Stimulated activated CD8-positive, alpha-beta memory T cell treated with anti-CD3 and anti-CD28 coated beads, Interleukin-15, amount 100 ng/mL, for 24 hours (primary cell): ENCODE data around the gene KLHL26.
"Not testable (repeated sequence)": the region's sequence is repeated elsewhere in the genome, so short reads cannot be mapped to it uniquely, and the experiment has no call there.

Experiments used
- DNase-seq: peaks from one replicate; pipeline ENCODE4 v3.0.0-alpha.2; 2020; ENCODE audit warnings: low read depth

The KLHL26 gene

DNA sequence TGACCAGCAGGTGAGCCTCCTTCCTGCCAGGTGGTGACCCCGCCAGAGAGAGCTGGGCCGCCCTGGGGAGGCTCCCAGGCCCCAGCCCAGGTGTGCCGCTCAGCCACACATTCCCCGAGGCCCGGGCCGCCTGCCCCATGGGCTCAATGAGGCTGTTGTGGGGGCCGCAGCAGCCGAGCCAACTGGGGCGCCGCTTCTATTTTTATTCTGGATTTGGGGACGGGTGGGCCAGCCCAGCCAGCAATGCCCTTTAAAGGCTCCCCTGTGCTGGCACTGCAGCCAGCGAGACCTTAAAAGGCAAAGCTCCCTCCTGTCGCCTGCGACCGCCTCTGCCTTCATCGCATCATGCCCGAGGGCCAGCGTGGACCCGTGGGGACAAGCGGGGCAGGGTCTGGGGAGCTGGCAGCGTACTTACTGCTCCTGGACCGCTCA lies 29.0 kb downstream of the KLHL26 start:
- no peak for DNase-seq

DNA sequence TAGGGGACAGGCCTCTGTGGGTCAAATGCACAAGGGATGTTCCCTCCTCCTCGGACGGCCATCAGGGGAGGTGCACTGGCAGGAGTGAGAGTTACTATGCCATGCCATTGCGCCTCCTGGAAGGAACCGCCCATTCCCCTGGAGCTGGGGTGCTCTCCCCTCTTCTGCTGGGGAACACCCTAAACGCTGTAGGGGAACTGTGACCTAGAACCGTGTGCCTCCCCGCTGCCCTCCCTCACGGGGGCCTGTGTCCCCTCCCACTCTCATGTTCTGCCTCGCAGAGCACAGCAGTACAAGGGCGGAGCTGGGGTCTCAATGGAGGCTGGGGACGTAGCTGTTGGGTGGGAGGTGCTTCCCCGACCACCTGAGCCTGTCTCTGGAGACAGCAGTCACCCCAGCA lies 29.5 kb downstream of the KLHL26 start:
- no peak for DNase-seq

DNA sequence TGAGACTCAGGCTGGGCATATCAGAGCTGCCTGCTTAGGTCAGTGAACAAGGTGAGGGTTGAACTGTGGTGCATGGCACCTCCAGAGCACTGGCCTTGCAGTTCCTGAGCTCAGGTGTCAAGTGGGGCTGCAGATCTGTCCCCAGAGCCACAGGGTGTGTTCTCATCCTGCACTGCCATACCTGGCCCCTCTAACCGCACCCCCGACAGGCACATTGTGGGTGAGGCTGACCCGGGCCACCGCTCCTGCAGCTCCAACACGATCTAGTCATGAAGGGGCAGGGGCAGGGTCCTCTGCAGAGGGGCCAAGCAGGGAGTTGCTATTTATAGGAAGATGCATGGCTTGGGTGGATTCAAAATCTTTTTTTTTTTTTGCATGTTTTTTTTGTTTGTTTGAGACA lies 30.0 kb downstream of the KLHL26 start:
- DNase-seq, result no peak

DNA sequence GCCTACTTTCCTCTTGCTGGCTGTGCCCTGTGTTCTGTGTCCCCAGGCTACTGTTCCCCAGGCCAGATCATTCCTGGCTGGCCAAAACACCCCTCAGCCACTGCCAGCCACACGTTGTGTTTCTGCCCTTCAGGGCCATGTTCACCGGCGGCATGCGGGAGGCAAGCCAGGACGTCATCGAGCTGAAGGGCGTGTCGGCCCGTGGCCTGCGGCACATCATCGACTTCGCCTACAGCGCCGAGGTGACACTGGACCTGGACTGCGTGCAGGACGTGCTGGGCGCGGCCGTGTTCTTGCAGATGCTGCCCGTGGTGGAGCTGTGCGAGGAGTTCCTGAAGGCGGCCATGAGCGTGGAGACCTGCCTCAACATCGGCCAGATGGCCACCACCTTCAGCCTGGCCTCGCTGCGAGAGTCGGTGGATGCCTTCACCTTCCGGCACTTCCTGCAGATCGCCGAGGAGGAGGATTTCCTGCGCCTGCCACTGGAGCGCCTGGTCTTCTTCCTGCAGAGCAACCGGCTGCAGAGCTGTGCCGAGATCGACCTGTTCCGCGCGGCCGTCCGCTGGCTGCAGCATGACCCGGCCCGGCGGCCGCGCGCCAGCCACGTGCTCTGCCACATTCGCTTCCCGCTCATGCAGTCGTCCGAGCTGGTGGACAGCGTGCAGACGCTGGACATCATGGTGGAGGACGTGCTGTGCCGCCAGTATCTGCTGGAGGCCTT lies 30.9 kb downstream of the KLHL26 start:
- no peak for DNase-seq

DNA sequence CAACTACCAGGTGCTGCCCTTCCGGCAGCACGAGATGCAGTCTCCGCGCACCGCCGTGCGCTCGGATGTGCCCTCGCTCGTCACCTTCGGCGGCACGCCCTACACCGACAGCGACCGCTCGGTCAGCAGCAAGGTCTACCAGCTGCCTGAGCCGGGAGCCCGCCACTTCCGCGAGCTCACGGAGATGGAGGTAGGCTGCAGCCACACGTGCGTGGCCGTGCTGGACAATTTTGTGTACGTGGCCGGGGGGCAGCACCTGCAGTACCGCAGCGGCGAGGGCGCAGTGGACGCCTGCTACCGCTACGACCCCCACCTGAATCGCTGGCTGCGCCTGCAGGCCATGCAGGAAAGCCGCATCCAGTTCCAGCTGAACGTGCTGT lies 31.4 kb downstream of the KLHL26 start:
- DNase-seq, result no peak

GRCh38 chr19:18668744-18669523 lies 32.1 kb downstream of the KLHL26 start:
- DNase-seq, result no peak

- no peak for DNase-seq
These were observed 32.6 kb downstream of the KLHL26 start for GRCh38 chr19:18669524-18669817.

DNA sequence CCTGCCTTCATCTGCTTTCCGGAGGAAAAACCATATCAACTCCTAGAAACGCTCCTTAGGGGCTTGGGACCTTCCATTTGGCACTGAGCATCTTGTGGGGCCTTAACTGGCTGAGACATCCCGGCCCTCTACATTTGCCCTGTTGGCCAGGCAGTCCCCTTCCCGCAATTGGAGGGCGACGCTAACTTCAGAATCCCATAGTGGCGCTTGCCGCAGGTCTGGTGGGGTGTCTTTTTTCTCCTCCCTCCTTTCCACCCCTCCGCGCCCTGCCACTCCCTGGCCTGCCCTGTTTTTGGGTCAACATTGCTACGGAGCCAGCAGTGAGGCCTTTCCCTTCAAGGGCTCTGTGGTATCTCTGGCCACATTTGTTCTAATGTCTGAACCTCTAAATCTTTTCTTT lies 33.1 kb downstream of the KLHL26 start:
- no peak for DNase-seq

- DNase-seq, result no peak
These were observed 33.5 kb downstream of the KLHL26 start for GRCh38 chr19:18670312-18670711.

DNA sequence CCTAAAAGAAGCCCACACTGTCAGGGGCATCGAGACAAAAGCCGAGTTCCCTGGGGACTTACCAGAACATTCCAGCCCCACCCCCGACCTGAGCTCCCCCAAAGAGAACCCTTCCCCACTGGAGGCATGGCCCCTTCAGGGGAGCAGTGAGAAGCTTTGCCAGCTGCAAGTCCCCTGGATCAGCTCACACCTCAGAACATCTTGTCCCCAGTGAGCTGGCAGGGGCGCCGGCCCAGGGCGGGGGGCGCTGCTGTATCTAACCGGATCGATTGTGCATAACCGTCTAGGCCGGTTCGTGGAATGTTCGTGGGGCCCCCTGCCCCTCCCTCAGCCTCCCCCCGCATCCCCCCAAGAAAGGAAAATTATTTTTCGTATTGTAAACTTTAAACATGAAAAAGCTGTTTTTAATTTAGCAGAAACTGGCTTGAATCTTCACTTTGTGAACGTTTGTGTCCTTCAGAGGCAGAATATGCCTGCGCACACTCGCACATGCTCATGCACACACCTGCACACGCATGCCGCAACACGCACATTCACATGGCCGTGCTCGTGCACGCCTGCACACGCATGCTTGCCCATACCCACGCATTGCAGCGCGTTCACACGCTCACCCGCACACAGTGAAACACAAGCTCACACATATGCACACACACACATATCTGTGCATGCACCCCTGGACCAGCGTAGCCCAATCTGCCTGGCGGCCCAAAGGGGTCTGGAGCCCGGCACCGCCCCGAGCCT lies 34.6 kb downstream of the KLHL26 start:
- no peak for DNase-seq

GRCh38 chr19:18672044-18672451 lies 35.2 kb downstream of the KLHL26 start:
- no peak for DNase-seq

DNA sequence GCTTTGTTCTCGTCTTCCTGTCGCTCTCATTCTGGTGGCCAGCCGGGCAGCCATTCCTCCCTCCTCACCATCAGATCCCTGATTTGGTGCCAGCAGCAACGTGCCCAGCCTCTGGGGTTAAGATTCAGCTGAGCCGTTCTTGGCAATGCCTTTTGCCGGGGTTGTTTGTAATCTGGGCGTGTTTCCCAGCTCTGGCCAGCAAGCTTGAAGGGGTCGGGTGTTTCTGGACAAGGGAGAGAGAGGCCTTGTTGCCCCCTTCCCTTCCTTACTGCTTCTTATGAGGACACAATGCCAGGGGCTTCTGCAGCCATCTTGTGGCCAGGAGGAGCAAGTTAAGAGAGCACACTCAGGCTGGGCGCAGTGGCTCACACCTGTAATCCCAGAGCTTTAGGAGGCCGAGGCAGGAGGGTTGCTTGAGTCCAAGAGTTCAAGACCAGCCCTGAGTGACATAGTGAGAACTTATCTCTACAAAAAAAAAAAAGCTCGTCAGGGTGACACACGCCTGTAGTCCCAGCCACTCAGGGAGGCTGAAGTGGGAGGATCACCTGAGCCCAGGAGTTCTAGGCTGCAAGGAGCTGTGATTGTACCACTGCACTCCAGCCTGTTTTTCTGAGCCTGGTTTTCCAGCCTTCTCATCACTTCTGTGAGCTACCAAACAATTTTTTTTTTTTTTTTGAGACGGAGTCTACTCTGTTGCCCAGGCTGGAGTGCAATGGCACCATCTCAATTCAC lies 35.9 kb downstream of the KLHL26 start:
- DNase-seq, result no peak

DNA sequence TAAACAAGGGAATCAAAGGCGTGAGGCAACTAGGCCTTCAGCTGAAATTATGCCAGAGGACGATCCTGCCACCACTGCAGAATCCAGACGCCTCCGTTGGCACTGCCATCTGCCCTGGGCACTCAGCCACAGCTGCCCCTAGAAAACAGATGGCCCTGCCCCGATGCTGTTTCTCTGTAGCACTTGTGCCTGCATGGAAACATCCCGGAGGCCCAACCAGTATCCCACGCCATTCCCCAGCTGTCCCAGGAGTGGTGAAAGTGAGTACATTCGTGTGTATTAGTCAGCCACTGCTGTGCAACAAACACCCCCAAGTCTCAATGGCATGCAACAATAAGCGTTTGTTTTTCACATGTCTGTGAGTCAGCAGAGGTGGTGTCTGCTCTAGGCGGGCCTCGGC lies 37.8 kb downstream of the KLHL26 start:
- DNase-seq, result no peak

GRCh38 chr19:18675779-18676178 lies 39.0 kb downstream of the KLHL26 start:
- DNase-seq, result no peak

- DNase-seq, result no peak
These were observed 39.9 kb downstream of the KLHL26 start for GRCh38 chr19:18676692-18677091.

- no peak for DNase-seq
These were observed 40.3 kb downstream of the KLHL26 start for GRCh38 chr19:18677156-18677555.

DNA sequence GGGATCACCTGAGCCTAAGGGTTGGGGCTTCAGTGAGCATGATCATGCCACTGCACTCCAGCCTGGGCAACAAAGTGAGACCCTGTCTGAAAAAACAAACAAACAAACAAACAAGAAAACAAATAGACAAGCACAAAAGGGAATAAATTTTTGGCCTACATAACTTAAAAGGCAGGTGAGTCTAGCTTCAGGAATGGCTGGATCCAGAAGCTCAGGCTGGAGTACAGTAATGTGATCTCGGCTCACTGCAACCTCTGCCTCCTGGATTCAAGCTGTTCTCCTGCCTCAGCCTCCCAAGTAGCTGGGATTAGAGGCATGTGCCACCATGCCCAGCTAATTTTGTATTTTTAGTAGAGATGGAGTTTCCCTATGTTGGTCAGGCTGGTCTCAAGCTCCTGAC lies 43.3 kb downstream of the KLHL26 start:
- DNase-seq, result not testable (repeated sequence)

DNA sequence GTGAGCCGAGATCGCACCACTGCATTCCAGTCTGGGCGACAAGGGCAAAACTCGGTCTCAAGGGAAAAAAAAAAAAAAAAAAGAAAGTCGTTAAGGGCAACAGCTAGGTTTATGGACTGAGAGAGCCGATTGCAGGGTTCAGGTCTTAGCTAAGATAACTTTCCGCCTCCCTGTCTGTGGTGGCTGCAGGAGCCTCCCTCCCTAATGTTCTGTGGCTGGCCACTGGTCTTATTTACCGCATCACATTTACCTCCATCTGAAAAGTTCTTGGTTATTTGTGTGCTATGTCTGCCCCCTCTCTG lies 45.9 kb downstream of the KLHL26 start:
- DNase-seq, result no peak

DNA sequence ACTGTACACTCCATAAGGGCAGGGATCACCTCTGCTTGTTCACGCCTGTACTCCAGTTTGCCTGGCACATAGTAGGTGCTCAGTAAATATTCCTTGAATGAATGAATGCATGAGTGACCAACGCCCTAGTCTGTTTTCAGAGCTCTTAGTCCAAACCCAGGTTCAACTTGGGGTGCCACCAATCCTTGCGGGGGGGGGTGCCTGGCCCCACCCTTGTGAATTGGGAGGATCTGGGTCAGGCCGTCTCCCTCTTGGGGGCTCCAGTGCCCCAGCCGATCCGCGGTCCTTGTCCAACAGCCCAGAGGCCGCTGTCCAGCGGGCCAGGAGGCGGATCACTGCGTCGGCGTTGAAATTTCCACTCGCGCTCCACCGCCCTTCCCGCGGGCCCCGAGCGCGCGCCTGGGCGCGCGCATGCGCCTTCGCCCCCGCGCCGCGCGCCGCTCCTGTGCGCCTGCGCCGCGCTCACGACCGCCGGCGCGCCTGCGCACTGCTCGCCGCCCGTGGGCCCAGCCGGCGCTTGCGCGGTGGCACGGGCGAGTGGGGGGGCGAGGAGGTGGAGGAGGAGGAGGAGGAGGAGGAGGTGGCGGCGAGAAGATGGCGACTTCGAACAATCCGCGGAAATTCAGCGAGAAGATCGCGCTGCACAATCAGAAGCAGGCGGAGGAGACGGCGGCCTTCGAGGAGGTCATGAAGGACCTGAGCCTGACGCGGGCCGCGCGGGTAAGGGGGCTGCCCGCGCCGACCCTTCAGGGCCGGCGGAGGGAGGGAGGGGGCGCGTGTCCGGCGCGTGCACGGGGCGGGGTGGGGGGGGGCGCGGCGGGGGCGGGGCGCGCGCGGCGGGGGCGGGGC lies 46.5 kb downstream of the KLHL26 start, which contains the start of gene CRTC1:
CRTC1 (plus strand) TSS at position 572 of the 849 bp plus-strand sequence; CDS start at position 595, 23 bp downstream.
- peak; percentile 82 for DNase-seq

DNA sequence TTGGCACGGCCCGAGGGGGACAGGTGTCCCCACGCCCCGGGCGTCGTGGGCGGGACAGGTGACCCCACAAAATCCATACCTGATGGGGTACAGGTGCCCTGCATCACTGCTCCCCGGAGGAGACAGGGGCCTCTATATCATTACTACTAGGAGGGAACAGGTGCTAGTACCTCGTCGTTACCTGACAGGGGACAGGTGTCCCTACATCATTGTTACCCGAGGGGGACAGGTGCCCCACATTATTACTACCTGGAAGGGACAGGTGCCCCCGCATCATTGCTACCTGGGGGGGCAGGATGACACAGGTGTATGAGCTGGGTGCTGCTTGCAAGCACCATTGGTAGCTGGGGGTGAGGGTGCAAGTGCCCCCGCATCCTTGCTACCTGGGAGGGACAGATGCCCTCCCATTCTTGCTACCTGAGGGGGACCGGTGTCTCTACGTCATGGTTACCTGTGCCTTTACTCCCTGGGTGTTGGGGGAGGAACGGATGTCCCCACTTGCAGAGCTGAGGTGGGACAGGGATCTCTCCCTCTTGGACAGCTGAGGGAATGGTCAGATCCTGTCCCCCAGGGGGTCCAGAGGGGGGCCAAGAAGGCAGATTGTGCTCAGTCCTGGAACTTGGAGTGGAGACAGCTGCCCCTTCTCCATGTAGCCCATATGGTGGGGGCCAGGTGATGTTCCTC lies 47.3 kb downstream of the KLHL26 start:
- no peak for DNase-seq

DNA sequence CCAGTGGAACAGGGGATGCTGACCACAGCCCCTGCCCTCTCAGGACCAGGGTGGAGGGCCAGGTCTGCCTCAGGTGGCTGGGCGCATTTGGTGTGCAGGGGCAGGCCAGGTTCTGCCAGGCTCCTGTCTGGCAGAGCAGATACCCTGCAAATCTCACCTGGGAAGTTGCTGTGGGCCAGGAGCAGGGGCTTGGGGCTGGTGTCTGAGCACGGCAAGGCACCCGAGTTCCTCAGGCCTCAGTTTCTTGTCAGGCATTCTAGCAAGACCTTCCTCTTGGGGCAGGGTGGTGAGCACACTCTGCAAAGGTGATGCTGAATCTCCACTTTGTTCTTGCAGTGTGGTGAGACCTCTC lies 47.8 kb downstream of the KLHL26 start:
- no peak for DNase-seq
